IMR-90 (cell line): Measurements from ENCODE around the gene CROCC2. TPM values are rescaled to one million over a fixed set of nuclear protein-coding genes. Genes with fewer than 3 reads are reported as not detected.

Experiments used
- ATAC-seq: fragments of 200-7000 bp; cut with Tn5 transposase; 2 replicates; pipeline ENCODE4 v1.9.1; 2020; ENCODE audit warnings: low read depth, mild to moderate bottlenecking, moderate library complexity
- BruUV-seq: library from RNA; stranded (reverse); fragments of 400-500 nt; replicated peaks from 2 replicates; lab custom pipeline; 2021; lab: Mats Ljungman, UMichigan
- CTCF ChIA-PET: fragments of 300-600 bp; formaldehyde crosslinking; extraction: SDS; loops from one replicate; lab custom pipeline; 2021; ENCODE audit warnings: antibody characterized with exemption; lab: Yijun Ruan, JAX
- POLR2A ChIA-PET: fragments of 300-600 bp; sonication (Branson Sonifier 250); formaldehyde crosslinking; loops from one replicate; lab custom pipeline; 2022; ENCODE audit warnings: antibody characterized with exemption; ENCODE audit not compliant: unreplicated experiment; lab: Charles Lee
- DNase-seq: peaks from one replicate; pipeline ENCODE4 v3.0.0; 2013
- H2AFZ ChIP-seq: replicated peaks from 2 replicates; pipeline ENCODE3; 2013; ENCODE audit warnings: low read length, mild to moderate bottlenecking; ENCODE audit not compliant: poor library complexity
- H2AK5ac ChIP-seq: 2 replicates; pipeline ENCODE4 v1.6.1; 2013; ENCODE audit warnings: low read depth, low read length, inconsistent platforms
- H2AK9ac ChIP-seq: replicated peaks from 2 replicates; pipeline ENCODE3; 2013; ENCODE audit warnings: mild to moderate bottlenecking, low read depth, low read length, moderate library complexity; ENCODE audit not compliant: poor library complexity
- H2BK120ac ChIP-seq: 2 replicates; pipeline ENCODE4 v1.6.1; 2013; ENCODE audit warnings: low read depth, low read length, inconsistent platforms
- H2BK15ac ChIP-seq: 3 replicates; pipeline ENCODE4 v1.6.1; 2013; ENCODE audit warnings: low read depth, low read length, inconsistent platforms
- H2BK20ac ChIP-seq: 2 replicates; pipeline ENCODE4 v1.6.1; 2013; ENCODE audit warnings: low read depth, mild to moderate bottlenecking, inconsistent platforms, low read length, moderate library complexity
- H2BK5ac ChIP-seq: 2 replicates; pipeline ENCODE4 v1.6.1; 2013; ENCODE audit warnings: mild to moderate bottlenecking, low read depth, low read length, inconsistent platforms; ENCODE audit not compliant: poor library complexity, severe bottlenecking
- H3K14ac ChIP-seq: replicated peaks from 2 replicates; pipeline ENCODE4 v1.6.1; 2013; ENCODE audit warnings: low read depth, low read length, inconsistent platforms
- H3K18ac ChIP-seq: 2 replicates; pipeline ENCODE4 v1.6.1; 2013; ENCODE audit warnings: low read depth, low read length, control low read depth
- H3K23ac ChIP-seq: 2 replicates; pipeline ENCODE4 v1.6.1; 2013; ENCODE audit warnings: low read depth, low read length, inconsistent platforms
- H3K27ac ChIP-seq: 2 replicates; pipeline ENCODE4 v1.5.1; 2013; ENCODE audit warnings: mild to moderate bottlenecking, control low read depth, low read length; ENCODE audit not compliant: insufficient read depth
- H3K27me3 ChIP-seq: 2 replicates; pipeline ENCODE4 v1.6.1; 2013; ENCODE audit warnings: low read length; ENCODE audit not compliant: control insufficient read depth, insufficient read depth
- H3K36me3 ChIP-seq: 2 replicates; pipeline ENCODE4 v1.6.1; 2013; ENCODE audit warnings: low read length, mixed read lengths; ENCODE audit not compliant: control insufficient read depth, insufficient read depth
- H3K4ac ChIP-seq: 2 replicates; pipeline ENCODE4 v1.6.1; 2013; ENCODE audit warnings: low read depth, low read length, inconsistent platforms
- H3K4me1 ChIP-seq: 2 replicates; pipeline ENCODE4 v1.6.1; 2013; ENCODE audit warnings: low read length, mixed read lengths; ENCODE audit not compliant: control insufficient read depth, insufficient read depth
- H3K4me2 ChIP-seq: 2 replicates; pipeline ENCODE4 v1.6.1; 2013; ENCODE audit warnings: low read depth, mild to moderate bottlenecking, control low read depth, low read length, moderate library complexity
- H3K4me3 ChIP-seq: 2 replicates; pipeline ENCODE4 v1.5.1; 2013; ENCODE audit warnings: low read depth, mild to moderate bottlenecking, control low read depth, low read length, moderate library complexity; ENCODE audit not compliant: insufficient read depth
- H3K56ac ChIP-seq: 2 replicates; pipeline ENCODE4 v1.6.1; 2013; ENCODE audit warnings: low read length, inconsistent platforms; ENCODE audit not compliant: insufficient read depth; ENCODE audit errors: extremely low read depth
- H3K79me1 ChIP-seq, 2 experiments: 2 replicates each; pipeline ENCODE4 v1.6.1; 2013; ENCODE audit warnings: low read length in 2 of 2, inconsistent platforms in 1 of 2, low read depth in 1 of 2
- H3K9ac ChIP-seq: 2 replicates; pipeline ENCODE4 v1.6.1; 2013; ENCODE audit warnings: low read depth, low read length, control low read depth
- H3K9me1 ChIP-seq: 2 replicates; pipeline ENCODE4 v1.6.1; 2013; ENCODE audit warnings: low read length, inconsistent platforms; ENCODE audit not compliant: insufficient read depth
- H3K9me3 ChIP-seq: 2 replicates; pipeline ENCODE4 v1.6.1; 2013; ENCODE audit warnings: low read length; ENCODE audit not compliant: control insufficient read depth, insufficient read depth
- H4K20me1 ChIP-seq: 2 replicates; pipeline ENCODE4 v1.6.1; 2013; ENCODE audit warnings: low read length, inconsistent platforms; ENCODE audit not compliant: insufficient read depth
- H4K5ac ChIP-seq: 2 replicates; pipeline ENCODE4 v1.6.1; 2013; ENCODE audit warnings: mild to moderate bottlenecking, low read depth, low read length, control low read depth
- H4K8ac ChIP-seq, 2 experiments: 2 replicates each; pipeline ENCODE4 v1.6.1; 2013; ENCODE audit warnings: low read depth in 2 of 2, low read length in 2 of 2, control low read depth in 1 of 2, inconsistent platforms in 1 of 2
- H4K91ac ChIP-seq: 2 replicates; pipeline ENCODE4 v1.6.1; 2013; ENCODE audit warnings: low read depth, low read length, inconsistent platforms; ENCODE audit not compliant: insufficient read depth
- BHLHE40 ChIP-seq: fragments of 150-350 bp; IDR thresholded peaks from 2 replicates; pipeline ENCODE4 v1.6.1; 2016; ENCODE audit warnings: mild to moderate bottlenecking, low read depth, low read length
- CEBPB ChIP-seq: IDR thresholded peaks from 2 replicates; pipeline ENCODE4 v1.6.1; 2012; ENCODE audit warnings: low read depth, low read length, improper control_type of control experiment
- CHD1 ChIP-seq: IDR thresholded peaks from 2 replicates; pipeline ENCODE4 v1.6.1; 2012; ENCODE audit warnings: low read depth, low read length, improper control_type of control experiment
- ELK1 ChIP-seq: fragments of 150-350 bp; IDR thresholded peaks from 2 replicates; pipeline ENCODE4 v1.6.1; 2016; ENCODE audit warnings: low read depth, mild to moderate bottlenecking, low read length, moderate library complexity, borderline replicate concordance
- FOS ChIP-seq: fragments of 150-350 bp; IDR thresholded peaks from 2 replicates; pipeline ENCODE4 v1.6.1; 2016; ENCODE audit warnings: low read depth, low read length
- MAFK ChIP-seq: IDR thresholded peaks from 2 replicates; pipeline ENCODE4 v1.6.1; 2012; ENCODE audit warnings: low read depth, low read length, improper control_type of control experiment
- MAZ ChIP-seq: IDR thresholded peaks from 2 replicates; pipeline ENCODE4 v1.6.1; 2012; ENCODE audit warnings: low read depth, mild to moderate bottlenecking, low read length, improper control_type of control experiment, moderate library complexity, borderline replicate concordance
- MXI1 ChIP-seq: IDR thresholded peaks from 2 replicates; pipeline ENCODE4 v1.6.1; 2012; ENCODE audit warnings: low read depth, mild to moderate bottlenecking, low read length, moderate library complexity, borderline replicate concordance
- NFE2L2 ChIP-seq: fragments of 150-350 bp; IDR thresholded peaks from 2 replicates; pipeline ENCODE4 v1.6.1; 2016; ENCODE audit warnings: low read depth, mild to moderate bottlenecking, low read length
- POLR2A ChIP-seq: IDR thresholded peaks from 2 replicates; pipeline ENCODE4 v1.6.1; 2012; ENCODE audit warnings: mild to moderate bottlenecking, low read depth, low read length
- RAD21 ChIP-seq: IDR thresholded peaks from 2 replicates; pipeline ENCODE4 v1.6.1; 2012; ENCODE audit warnings: low read length, improper control_type of control experiment
- RCOR1 ChIP-seq: IDR thresholded peaks from 2 replicates; pipeline ENCODE4 v1.6.1; 2012; ENCODE audit warnings: mild to moderate bottlenecking, low read length, improper control_type of control experiment; ENCODE audit not compliant: insufficient replicate concordance
- RFX5 ChIP-seq: IDR thresholded peaks from 2 replicates; pipeline ENCODE4 v1.8.0; 2012; ENCODE audit warnings: low read depth, mild to moderate bottlenecking, low read length, moderate library complexity
- SMC3 ChIP-seq: fragments of 150-350 bp; IDR thresholded peaks from 2 replicates; pipeline ENCODE4 v1.6.1; 2016; ENCODE audit warnings: low read depth, mild to moderate bottlenecking, antibody characterized with exemption, low read length, moderate library complexity
- USF2 ChIP-seq: fragments of 150-350 bp; IDR thresholded peaks from 2 replicates; pipeline ENCODE4 v1.6.1; 2017; ENCODE audit warnings: mild to moderate bottlenecking, antibody characterized with exemption, low read length, low read depth
- WGBS, 2 experiments: methylation state at CpG; one replicate each; pipeline versions ENCODE4 v1.1.5 to v1.1.7; 2013; ENCODE audit warnings: missing lambda C conversion rate in 2 of 2; ENCODE audit not compliant: insufficient read length in 1 of 2; ENCODE audit errors: extremely low coverage in 2 of 2; 5-methylcytosine and 5-hydroxymethylcytosine counted together
- dilution Hi-C: fragments of 300-500 bp; cut with HindIII; formaldehyde crosslinking; loops from one replicate; pipeline ENCODE4 v1.14.3; 2018; ENCODE audit warnings: low sequenced_read_pairs; ENCODE audit not compliant: unreplicated experiment
- in situ Hi-C: fragments of 300-500 bp; cut with MboI; formaldehyde crosslinking; loops from 3 replicates; pipeline ENCODE4 v1.14.3; 2019; ENCODE audit warnings: low sequenced_read_pairs, inconsistent platforms, mixed read lengths
- intact Hi-C: fragments of 100-400 bp; cut with micrococcal nuclease; formaldehyde crosslinking; loops from 2 replicates; pipeline ENCODE4 v1.10.0; 2022
- polyA plus RNA-seq, 3 experiments: library from polyadenylated mRNA; depleted of rRNA; stranded (reverse); fragments of >200 nt; gene quantifications; 2 replicates each; pipeline ENCODE4 v1.2.3, GENCODE V29; 2012; ENCODE audit warnings: low replicate concordance in 1 of 3
- total RNA-seq: library from RNA; depleted of rRNA; stranded (reverse); fragments of >200 nt; gene quantifications from 2 replicates; pipeline ENCODE4 v1.2.3, GENCODE V29; 2012
- TF ChIP-seq, protein P1 (sequence below): conservative IDR thresholded peaks from 2 replicates; pipeline ENCODE4 v1.5.1; 2012; ENCODE audit warnings: mild to moderate bottlenecking, low read depth, low read length, improper control_type of control experiment

The CROCC2 gene
- total and polyA plus RNA-seq, 2 of the 4 experiments (the other 2 are of a cell fraction) = not detected

GRCh38 chr2:241031436-241032165, 125.5 kb downstream of the CROCC2 start:
- no peak overlapping the region for H3K56ac ChIP-seq
- no peak overlapping the region for H2BK5ac ChIP-seq
- no peak overlapping the region for H3K9ac ChIP-seq
- intact Hi-C loops = no loop called here
- no peaks in the 10 kb centered on the region; the same call in 1 of the 2 replicates for H4K20me1 ChIP-seq
- no peaks in the 10 kb centered on the region for H3K9me1 ChIP-seq
- H2BK20ac ChIP-seq = no peak overlapping the region
- no peak overlapping the region for H3K4ac ChIP-seq
- no peak overlapping the region for H2AK5ac ChIP-seq
- no peak overlapping the region for H3K4me2 ChIP-seq
- ChIA-PET CTCF (no interaction called here), POLR2A (no interaction called here)
- H3K79me1 ChIP-seq = no peaks in the 10 kb centered on the region
- no peak overlapping the region for H4K91ac ChIP-seq
- BruUV-seq = no TSS peak
- H2AK9ac ChIP-seq = no peak overlapping the region
- H3K23ac ChIP-seq = no peak overlapping the region
- no peak overlapping the region for H4K5ac ChIP-seq
- H3K36me3 ChIP-seq = peaks cover 12% of the 10 kb centered on the region; the same call in 1 of the 2 replicates
- dilution Hi-C loops = no loop called here
- no peak overlapping the region for H2AFZ ChIP-seq
- H3K14ac ChIP-seq = no peak overlapping the region
- H2BK120ac ChIP-seq = no peak overlapping the region
- TF ChIP-seq, protein P1, sequence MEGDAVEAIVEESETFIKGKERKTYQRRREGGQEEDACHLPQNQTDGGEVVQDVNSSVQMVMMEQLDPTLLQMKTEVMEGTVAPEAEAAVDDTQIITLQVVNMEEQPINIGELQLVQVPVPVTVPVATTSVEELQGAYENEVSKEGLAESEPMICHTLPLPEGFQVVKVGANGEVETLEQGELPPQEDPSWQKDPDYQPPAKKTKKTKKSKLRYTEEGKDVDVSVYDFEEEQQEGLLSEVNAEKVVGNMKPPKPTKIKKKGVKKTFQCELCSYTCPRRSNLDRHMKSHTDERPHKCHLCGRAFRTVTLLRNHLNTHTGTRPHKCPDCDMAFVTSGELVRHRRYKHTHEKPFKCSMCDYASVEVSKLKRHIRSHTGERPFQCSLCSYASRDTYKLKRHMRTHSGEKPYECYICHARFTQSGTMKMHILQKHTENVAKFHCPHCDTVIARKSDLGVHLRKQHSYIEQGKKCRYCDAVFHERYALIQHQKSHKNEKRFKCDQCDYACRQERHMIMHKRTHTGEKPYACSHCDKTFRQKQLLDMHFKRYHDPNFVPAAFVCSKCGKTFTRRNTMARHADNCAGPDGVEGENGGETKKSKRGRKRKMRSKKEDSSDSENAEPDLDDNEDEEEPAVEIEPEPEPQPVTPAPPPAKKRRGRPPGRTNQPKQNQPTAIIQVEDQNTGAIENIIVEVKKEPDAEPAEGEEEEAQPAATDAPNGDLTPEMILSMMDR = no peak
- no peak for TF ChIP-seq RAD21
- no peak for TF ChIP-seq FOS
- no peak for TF ChIP-seq POLR2A
- no peak for TF ChIP-seq MXI1
- TF ChIP-seq CEBPB = no peak
- TF ChIP-seq CHD1 = no peak
- no peak for TF ChIP-seq RCOR1
- no peak for TF ChIP-seq NFE2L2
- TF ChIP-seq SMC3 = no peak
- no peak for TF ChIP-seq MAZ
- no peak for TF ChIP-seq BHLHE40
- TF ChIP-seq RFX5 = no peak
- no peak for TF ChIP-seq USF2
- no peak for TF ChIP-seq ELK1
- TF ChIP-seq MAFK = no peak
- H3K4me3 ChIP-seq = no peak overlapping the region
- peaks cover 2% of the 10 kb centered on the region; the same call in 1 of the 2 replicates for H3K9me3 ChIP-seq
- H4K8ac ChIP-seq = no peak overlapping the region
- ATAC-seq = no peak
- H3K27ac ChIP-seq = no peak overlapping the region
- in situ Hi-C loops = no loop called here
- 75% methylated on average over 8 of the region's 20 CpGs; no CpG with 5 or more reads in 1 of the 2 experiments for WGBS, 2 experiments
- no peak for DNase-seq
- H3K4me1 ChIP-seq = no peaks in the 10 kb centered on the region
- no peaks in the 10 kb centered on the region for H3K27me3 ChIP-seq
- H3K18ac ChIP-seq = no peak overlapping the region
- no peak overlapping the region for H2BK15ac ChIP-seq
